HCT116 (cell line): Measurements from ENCODE around the gene P2RY12. TPM values are rescaled to one million over a fixed set of nuclear protein-coding genes. Genes with fewer than 3 reads are reported as not detected.

Experiments used
- ATAC-seq: fragments of 200-7000 bp; cut with Tn5 transposase; 2 replicates; pipeline ENCODE4 v1.9.1; 2020; ENCODE audit warnings: mild to moderate bottlenecking, moderate library complexity
- BruUV-seq: library from RNA; stranded (reverse); fragments of 400-500 nt; replicated peaks from 2 replicates; lab custom pipeline; 2021; lab: Mats Ljungman, UMichigan
- CTCF ChIA-PET: fragments of 300-600 bp; sonication (Branson Sonifier 250); formaldehyde crosslinking; loops from one replicate; lab custom pipeline; 2021; ENCODE audit warnings: antibody characterized with exemption; lab: Charles Lee
- POLR2A ChIA-PET: fragments of 300-600, 350-600 bp; sonication (Branson Sonifier 250); formaldehyde crosslinking; loops from one replicate; lab custom pipeline; 2021; ENCODE audit warnings: antibody characterized with exemption; lab: Charles Lee
- RAD21 ChIA-PET, 2 experiments: fragments of 300-600 bp; sonication (Branson Sonifier 250); formaldehyde crosslinking; loops; one replicate each; lab custom pipeline; 2023; ENCODE audit warnings: low total read pairs in 2 of 2; ENCODE audit not compliant: uncharacterized antibody in 2 of 2, unreplicated experiment in 2 of 2, low non-redundant PET in 1 of 2; lab: Charles Lee
- DNase-seq: peaks from one replicate; pipeline ENCODE4 v3.0.0-alpha.2; 2010; ENCODE audit warnings: low read depth, low spot score
- H2AFZ ChIP-seq: fragments of 200-600 bp; shearing (Covaris generic), sonication (generic); 2 replicates; pipeline ENCODE4 v1.6.1; 2017; ENCODE audit warnings: low read depth, mixed run types, mixed read lengths, antibody characterized with exemption, low read length; ENCODE audit not compliant: poor library complexity, severe bottlenecking
- H3K27ac ChIP-seq: 2 replicates; pipeline ENCODE4 v1.5.1; 2012; ENCODE audit warnings: low read depth, low read length
- H3K27me3 ChIP-seq: fragments of 200-600 bp; sonication (generic); 2 replicates; pipeline ENCODE4 v1.6.1; 2016; ENCODE audit warnings: mixed run types, low read length, mixed read lengths; ENCODE audit not compliant: insufficient read depth
- H3K36me3 ChIP-seq, 2 experiments: fragments of 200-500 bp in 1 of 2; fragments of 200-600 bp in 1 of 2; sonication (Bioruptor generic) in 1 of 2; sonication (generic) in 1 of 2; 2 replicates each; pipeline versions ENCODE4 v1.5.1 to v1.6.1; 2014 to 2016; ENCODE audit warnings: low read length in 2 of 2, inconsistent platforms in 1 of 2, mixed read lengths in 1 of 2, mixed run types in 1 of 2; ENCODE audit not compliant: insufficient read depth in 2 of 2, control insufficient read depth in 1 of 2
- H3K4me1 ChIP-seq, 2 experiments: fragments of 200-600 bp in 1 of 2; sonication (generic) in 1 of 2; 2 replicates each; pipeline versions ENCODE4 v1.5.1 to v1.6.1; 2012 to 2017; ENCODE audit warnings: low read length in 2 of 2, inconsistent platforms in 1 of 2, mild to moderate bottlenecking in 1 of 2, mixed read lengths in 1 of 2, mixed run types in 1 of 2, moderate library complexity in 1 of 2; ENCODE audit not compliant: insufficient read depth in 2 of 2, control insufficient read depth in 1 of 2
- H3K4me2 ChIP-seq: fragments of 200-600 bp; sonication (generic); 2 replicates; pipeline ENCODE4 v1.6.1; 2017; ENCODE audit warnings: mixed run types, low read length, mixed read lengths
- H3K4me3 ChIP-seq, 2 experiments: fragments of 200-600 bp in 1 of 2; sonication (generic) in 1 of 2; replicated peaks in 1 of 2; 2 replicates each; pipeline ENCODE4 v1.5.1; 2011 to 2016; ENCODE audit warnings: low read length in 2 of 2, control low read depth in 1 of 2, low read depth in 1 of 2, mild to moderate bottlenecking in 1 of 2, mixed read lengths in 1 of 2, mixed run types in 1 of 2
- H3K79me2 ChIP-seq: fragments of 200-600 bp; sonication (generic); 2 replicates; pipeline ENCODE4 v1.6.1; 2017; ENCODE audit warnings: mild to moderate bottlenecking, mixed run types, low read length, moderate library complexity, mixed read lengths; ENCODE audit not compliant: insufficient read depth
- H3K9ac ChIP-seq: fragments of 200-600 bp; sonication (generic); 2 replicates; pipeline ENCODE4 v1.6.1; 2016; ENCODE audit warnings: low read length, mixed read lengths
- H3K9me2 ChIP-seq: fragments of 200-600 bp; sonication (generic), shearing (Covaris generic); 2 replicates; pipeline ENCODE4 v1.6.1; 2017; ENCODE audit warnings: mixed run types, mild to moderate bottlenecking, moderate library complexity; ENCODE audit not compliant: insufficient read depth
- H3K9me3 ChIP-seq, 2 experiments: fragments of 200-500 bp in 1 of 2; fragments of 200-600 bp in 1 of 2; sonication (Bioruptor generic) in 1 of 2; sonication (generic) in 1 of 2; 2 replicates each; pipeline ENCODE4 v1.6.1; 2014 to 2017; ENCODE audit warnings: low read length in 2 of 2, mixed read lengths in 2 of 2, inconsistent platforms in 1 of 2, low read depth in 1 of 2, mild to moderate bottlenecking in 1 of 2, mixed run types in 1 of 2, moderate library complexity in 1 of 2; ENCODE audit not compliant: control insufficient read depth in 1 of 2, insufficient read depth in 1 of 2
- H4K20me1 ChIP-seq: fragments of 200-600 bp; sonication (generic), shearing (Covaris generic); 2 replicates; pipeline ENCODE4 v1.6.1; 2017; ENCODE audit warnings: mixed run types, mild to moderate bottlenecking, moderate library complexity; ENCODE audit not compliant: insufficient read depth
- EGR1 ChIP-seq: IDR thresholded peaks from 2 replicates; pipeline ENCODE4 v1.6.1; 2012; ENCODE audit warnings: low read depth
- EZH2phosphoT487 ChIP-seq: fragments of 200-600 bp; IDR thresholded peaks from 2 replicates; pipeline ENCODE4 v1.6.1; 2018; ENCODE audit warnings: antibody characterized with exemption, borderline replicate concordance
- FOSL1 ChIP-seq: IDR thresholded peaks from 2 replicates; pipeline ENCODE4 v1.6.1; 2012; ENCODE audit warnings: low read depth
- JUND ChIP-seq: IDR thresholded peaks from 2 replicates; pipeline ENCODE4 v1.6.1; 2012
- RAD21 ChIP-seq: IDR thresholded peaks from 2 replicates; pipeline ENCODE4 v1.6.1; 2012; ENCODE audit warnings: low read depth, mild to moderate bottlenecking
- YY1 ChIP-seq: IDR thresholded peaks from 2 replicates; pipeline ENCODE4 v1.6.1; 2011; ENCODE audit warnings: low read length, low read depth, moderate library complexity, mild to moderate bottlenecking; ENCODE audit not compliant: insufficient replicate concordance; ENCODE audit errors: extremely low read depth
- intact Hi-C: fragments of 100-400 bp; cut with micrococcal nuclease; formaldehyde crosslinking; loops from 2 replicates; pipeline ENCODE4 v1.10.0; 2022
- total RNA-seq: library from RNA; stranded (reverse); gene quantifications from one replicate; pipeline ENCODE4 v1.2.1, GENCODE V29; 2021; ENCODE audit not compliant: unreplicated experiment
- TF ChIP-seq, protein P1 (sequence below): IDR thresholded peaks from 2 replicates; pipeline ENCODE4 v1.6.1; 2011; ENCODE audit warnings: mild to moderate bottlenecking, low read length, moderate library complexity; ENCODE audit not compliant: insufficient replicate concordance; ENCODE audit errors: extremely low read depth
- TF ChIP-seq, protein P2 (sequence below): IDR thresholded peaks from 2 replicates; pipeline ENCODE4 v1.6.1; 2012
- TF ChIP-seq, protein P3 (sequence below): IDR thresholded peaks from 2 replicates; pipeline ENCODE4 v1.6.1; 2012; ENCODE audit warnings: low read depth

Gene P2RY12
- total RNA-seq, 1 experiment from 2014 or later: not detected

DNA sequence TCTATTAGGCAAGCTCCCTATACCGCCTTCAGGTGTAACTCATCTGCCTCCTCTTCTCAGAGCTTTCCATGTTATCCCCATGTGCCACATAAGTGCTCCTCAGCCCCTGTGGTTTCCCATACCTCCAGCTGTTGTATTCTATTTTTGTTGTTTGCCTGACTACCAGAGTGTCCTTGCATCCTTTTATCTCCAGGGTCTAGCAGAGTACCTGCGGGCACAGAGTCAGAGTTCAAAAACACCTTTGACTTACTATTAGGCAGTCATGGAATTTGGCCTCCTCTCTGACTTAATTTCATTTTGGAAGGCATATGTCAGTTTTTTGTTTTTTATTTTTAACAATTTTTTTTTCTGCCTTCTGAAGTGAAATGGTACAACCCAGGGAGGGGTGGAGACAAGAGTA is 75.0 kb downstream of the P2RY12 start (continued):
- TF ChIP-seq EZH2phosphoT487: no peak
- TF ChIP-seq YY1: no peak
- TF ChIP-seq, protein P1, sequence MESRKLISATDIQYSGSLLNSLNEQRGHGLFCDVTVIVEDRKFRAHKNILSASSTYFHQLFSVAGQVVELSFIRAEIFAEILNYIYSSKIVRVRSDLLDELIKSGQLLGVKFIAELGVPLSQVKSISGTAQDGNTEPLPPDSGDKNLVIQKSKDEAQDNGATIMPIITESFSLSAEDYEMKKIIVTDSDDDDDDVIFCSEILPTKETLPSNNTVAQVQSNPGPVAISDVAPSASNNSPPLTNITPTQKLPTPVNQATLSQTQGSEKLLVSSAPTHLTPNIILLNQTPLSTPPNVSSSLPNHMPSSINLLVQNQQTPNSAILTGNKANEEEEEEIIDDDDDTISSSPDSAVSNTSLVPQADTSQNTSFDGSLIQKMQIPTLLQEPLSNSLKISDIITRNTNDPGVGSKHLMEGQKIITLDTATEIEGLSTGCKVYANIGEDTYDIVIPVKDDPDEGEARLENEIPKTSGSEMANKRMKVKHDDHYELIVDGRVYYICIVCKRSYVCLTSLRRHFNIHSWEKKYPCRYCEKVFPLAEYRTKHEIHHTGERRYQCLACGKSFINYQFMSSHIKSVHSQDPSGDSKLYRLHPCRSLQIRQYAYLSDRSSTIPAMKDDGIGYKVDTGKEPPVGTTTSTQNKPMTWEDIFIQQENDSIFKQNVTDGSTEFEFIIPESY: no peak
- TF ChIP-seq RAD21: no peak
- no peak for TF ChIP-seq JUND
- TF ChIP-seq, protein P2, sequence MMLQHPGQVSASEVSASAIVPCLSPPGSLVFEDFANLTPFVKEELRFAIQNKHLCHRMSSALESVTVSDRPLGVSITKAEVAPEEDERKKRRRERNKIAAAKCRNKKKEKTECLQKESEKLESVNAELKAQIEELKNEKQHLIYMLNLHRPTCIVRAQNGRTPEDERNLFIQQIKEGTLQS: no peak
- no peak for TF ChIP-seq EGR1

DNA sequence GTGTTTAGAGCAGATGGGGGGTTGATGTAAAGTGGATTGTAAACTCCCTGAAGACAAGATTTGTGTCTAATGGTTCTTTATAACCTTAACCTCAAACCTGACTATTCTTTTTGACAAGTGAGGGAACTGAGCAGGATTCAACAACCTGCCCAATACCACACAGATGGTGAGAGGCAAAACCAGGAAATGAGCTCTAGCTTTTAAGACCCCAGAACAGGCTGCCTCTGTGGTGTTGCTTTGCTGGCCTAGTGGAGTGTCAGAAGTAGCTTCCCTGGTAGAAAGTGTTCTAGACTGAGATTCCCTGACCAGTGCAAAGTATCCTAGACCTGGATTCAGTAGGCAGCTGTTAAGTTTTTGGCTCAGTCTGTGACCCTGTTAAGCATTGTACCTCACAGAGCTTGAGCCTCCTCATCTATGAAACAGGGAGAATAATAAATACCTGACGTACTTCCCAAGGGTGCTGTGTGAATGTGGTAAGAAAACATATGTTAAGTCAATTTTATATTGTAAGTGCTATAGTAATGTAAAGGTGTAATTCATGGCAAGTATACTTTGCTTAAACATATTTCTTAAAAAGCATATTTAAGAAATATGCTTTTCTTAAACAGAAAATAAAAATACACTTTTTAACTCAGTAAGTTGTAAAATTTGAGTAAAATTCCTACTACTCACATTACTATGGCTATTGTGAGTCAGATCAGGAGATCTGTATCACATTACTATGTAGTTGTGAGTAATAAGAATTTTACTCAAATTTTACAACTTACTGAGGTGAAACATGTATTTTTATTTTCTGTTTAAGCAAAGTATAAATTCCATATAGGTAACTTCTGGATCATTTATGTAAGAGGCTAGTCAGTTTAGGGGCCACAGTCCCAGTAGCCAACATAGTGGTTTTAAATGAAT is 76.7 kb downstream of the P2RY12 start:
- Histone ChIP-seq H3K79me2 (no peaks in the 10 kb centered on the region), H3K4me1 (peaks cover 26 to 57% of the 10 kb centered on the region in 2 experiments), H3K9me3 (no peaks in the 10 kb centered on the region), H3K36me3 (no peaks in the 10 kb centered on the region), H3K27ac (no peak overlapping the region), H3K4me3 (no peak overlapping the region), H2AFZ (no peak overlapping the region), H3K4me2 (no peak overlapping the region), H3K9me2 (no peaks in the 10 kb centered on the region), H3K9ac (no peak overlapping the region), H3K27me3 (no peaks in the 10 kb centered on the region), H4K20me1 (no peaks in the 10 kb centered on the region)
- ChIA-PET POLR2A (interaction anchor here (1.7 kb wide), 1 partner anchor 9 kb away, joined by 4 read pairs; the partner anchor contains the start of gene GPR87), RAD21 (no interaction called here), CTCF (no interaction called here)
- DNase-seq (no peak), ATAC-seq (no peak)
- intact Hi-C loops: no loop called here
- BruUV-seq: no TSS peak
- TF ChIP-seq FOSL1: 0 out of 2 replicates have a peak, but pooled peaks have one; percentile 9
- TF ChIP-seq, protein P3, sequence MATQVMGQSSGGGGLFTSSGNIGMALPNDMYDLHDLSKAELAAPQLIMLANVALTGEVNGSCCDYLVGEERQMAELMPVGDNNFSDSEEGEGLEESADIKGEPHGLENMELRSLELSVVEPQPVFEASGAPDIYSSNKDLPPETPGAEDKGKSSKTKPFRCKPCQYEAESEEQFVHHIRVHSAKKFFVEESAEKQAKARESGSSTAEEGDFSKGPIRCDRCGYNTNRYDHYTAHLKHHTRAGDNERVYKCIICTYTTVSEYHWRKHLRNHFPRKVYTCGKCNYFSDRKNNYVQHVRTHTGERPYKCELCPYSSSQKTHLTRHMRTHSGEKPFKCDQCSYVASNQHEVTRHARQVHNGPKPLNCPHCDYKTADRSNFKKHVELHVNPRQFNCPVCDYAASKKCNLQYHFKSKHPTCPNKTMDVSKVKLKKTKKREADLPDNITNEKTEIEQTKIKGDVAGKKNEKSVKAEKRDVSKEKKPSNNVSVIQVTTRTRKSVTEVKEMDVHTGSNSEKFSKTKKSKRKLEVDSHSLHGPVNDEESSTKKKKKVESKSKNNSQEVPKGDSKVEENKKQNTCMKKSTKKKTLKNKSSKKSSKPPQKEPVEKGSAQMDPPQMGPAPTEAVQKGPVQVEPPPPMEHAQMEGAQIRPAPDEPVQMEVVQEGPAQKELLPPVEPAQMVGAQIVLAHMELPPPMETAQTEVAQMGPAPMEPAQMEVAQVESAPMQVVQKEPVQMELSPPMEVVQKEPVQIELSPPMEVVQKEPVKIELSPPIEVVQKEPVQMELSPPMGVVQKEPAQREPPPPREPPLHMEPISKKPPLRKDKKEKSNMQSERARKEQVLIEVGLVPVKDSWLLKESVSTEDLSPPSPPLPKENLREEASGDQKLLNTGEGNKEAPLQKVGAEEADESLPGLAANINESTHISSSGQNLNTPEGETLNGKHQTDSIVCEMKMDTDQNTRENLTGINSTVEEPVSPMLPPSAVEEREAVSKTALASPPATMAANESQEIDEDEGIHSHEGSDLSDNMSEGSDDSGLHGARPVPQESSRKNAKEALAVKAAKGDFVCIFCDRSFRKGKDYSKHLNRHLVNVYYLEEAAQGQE: no peak
